IMR-90 (cell line): ENCODE measurements around the gene GFER.
"Not testable (repeated sequence)": the region's sequence is repeated elsewhere in the genome, so short reads cannot be mapped to it uniquely, and the experiment has no call there.

ENCODE experiments used
- CEBPB ChIP-seq: IDR thresholded peaks from 2 replicates; pipeline ENCODE4 v1.6.1; 2012; ENCODE audit warnings: low read depth, low read length, improper control_type of control experiment
- CHD1 ChIP-seq: IDR thresholded peaks from 2 replicates; pipeline ENCODE4 v1.6.1; 2012; ENCODE audit warnings: low read depth, low read length, improper control_type of control experiment
- CTCF ChIP-seq: conservative IDR thresholded peaks from 2 replicates; pipeline ENCODE4 v1.5.1; 2012; ENCODE audit warnings: mild to moderate bottlenecking, low read depth, low read length, improper control_type of control experiment
- ELK1 ChIP-seq: fragments of 150-350 bp; IDR thresholded peaks from 2 replicates; pipeline ENCODE4 v1.6.1; 2016; ENCODE audit warnings: low read depth, mild to moderate bottlenecking, low read length, moderate library complexity, borderline replicate concordance
- FOS ChIP-seq: fragments of 150-350 bp; IDR thresholded peaks from 2 replicates; pipeline ENCODE4 v1.6.1; 2016; ENCODE audit warnings: low read depth, low read length
- MAFK ChIP-seq: IDR thresholded peaks from 2 replicates; pipeline ENCODE4 v1.6.1; 2012; ENCODE audit warnings: low read depth, low read length, improper control_type of control experiment
- MXI1 ChIP-seq: IDR thresholded peaks from 2 replicates; pipeline ENCODE4 v1.6.1; 2012; ENCODE audit warnings: low read depth, mild to moderate bottlenecking, low read length, moderate library complexity, borderline replicate concordance
- NFE2L2 ChIP-seq: fragments of 150-350 bp; IDR thresholded peaks from 2 replicates; pipeline ENCODE4 v1.6.1; 2016; ENCODE audit warnings: low read depth, mild to moderate bottlenecking, low read length
- POLR2A ChIP-seq: IDR thresholded peaks from 2 replicates; pipeline ENCODE4 v1.6.1; 2012; ENCODE audit warnings: mild to moderate bottlenecking, low read depth, low read length
- RAD21 ChIP-seq: IDR thresholded peaks from 2 replicates; pipeline ENCODE4 v1.6.1; 2012; ENCODE audit warnings: low read length, improper control_type of control experiment
- RCOR1 ChIP-seq: IDR thresholded peaks from 2 replicates; pipeline ENCODE4 v1.6.1; 2012; ENCODE audit warnings: mild to moderate bottlenecking, low read length, improper control_type of control experiment; ENCODE audit not compliant: insufficient replicate concordance
- RFX5 ChIP-seq: IDR thresholded peaks from 2 replicates; pipeline ENCODE4 v1.8.0; 2012; ENCODE audit warnings: low read depth, mild to moderate bottlenecking, low read length, moderate library complexity
- SMC3 ChIP-seq: fragments of 150-350 bp; IDR thresholded peaks from 2 replicates; pipeline ENCODE4 v1.6.1; 2016; ENCODE audit warnings: low read depth, mild to moderate bottlenecking, antibody characterized with exemption, low read length, moderate library complexity
- USF2 ChIP-seq: fragments of 150-350 bp; IDR thresholded peaks from 2 replicates; pipeline ENCODE4 v1.6.1; 2017; ENCODE audit warnings: mild to moderate bottlenecking, antibody characterized with exemption, low read length, low read depth

- not testable (repeated sequence) for TF ChIP-seq CTCF, SMC3, CHD1, RAD21, RCOR1, POLR2A, ELK1, USF2, MXI1, FOS, NFE2L2, CEBPB, RFX5, MAFK
Measured at GRCh38 chr16:1958143-1958491, 25.9 kb upstream of the GFER start.
